ENCODE data around the gene VPS11. TPM values are rescaled to one million over a fixed set of nuclear protein-coding genes. Genes with fewer than 3 reads are reported as not detected.
"Not testable (repeated sequence)": the region's sequence is repeated elsewhere in the genome, so short reads cannot be mapped to it uniquely, and the experiment has no call there.

The VPS11 gene
- polyA plus RNA-seq, 1 donor from 2014 or later = 24.8 TPM

DNA sequence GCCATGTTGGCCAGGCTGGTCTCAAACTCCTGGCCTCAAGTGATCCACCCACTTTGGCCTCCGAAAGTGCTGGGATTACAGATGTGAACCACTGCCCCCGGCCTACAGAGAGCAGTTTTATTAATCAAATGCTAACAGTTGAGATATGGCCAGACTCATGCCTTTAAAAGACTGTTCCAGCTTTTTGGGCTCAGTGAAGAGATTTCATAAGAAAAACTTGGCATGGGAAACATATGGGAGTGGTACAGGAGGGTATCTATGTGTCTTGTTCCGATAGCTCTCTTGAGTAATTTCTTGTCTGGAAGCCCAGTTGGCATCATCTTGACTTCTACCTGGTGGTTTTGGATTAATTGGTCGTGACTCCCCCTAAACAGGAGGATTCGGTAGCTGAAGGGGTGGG is 28.7 kb upstream of the VPS11 start:
- Histone ChIP-seq H2AFZ (ENCODE audit: low read depth, low read length) (no peak overlapping the region), H3K9me3 (ENCODE audit: low read length) (no peaks in the 10 kb centered on the region), H3K27ac (ENCODE audit: low read length) (no peak overlapping the region), H4K20me1 (ENCODE audit: insufficient read depth) (no peaks in the 10 kb centered on the region), H3K4me3 (ENCODE audit: low read length) (no peak overlapping the region), H3K36me3 (ENCODE audit: insufficient read depth, low read length) (no peaks in the 10 kb centered on the region), H3K27me3 (ENCODE audit: insufficient read depth, low read depth, low read length) (no peaks in the 10 kb centered on the region), H3F3A (ENCODE audit: insufficient read depth, low read length, poor library complexity, severe bottlenecking) (no peaks in the 10 kb centered on the region), H3K79me2 (replicated peaks; ENCODE audit: insufficient read depth, low read length) (no peaks in the 10 kb centered on the region), H3K9me2 (ENCODE audit: insufficient read depth, low read length) (no peaks in the 10 kb centered on the region), H3K4me2 (ENCODE audit: low read length) (no peak overlapping the region), H3K9ac (ENCODE audit: low read length) (no peak overlapping the region)
- TF ChIP-seq, protein P1, sequence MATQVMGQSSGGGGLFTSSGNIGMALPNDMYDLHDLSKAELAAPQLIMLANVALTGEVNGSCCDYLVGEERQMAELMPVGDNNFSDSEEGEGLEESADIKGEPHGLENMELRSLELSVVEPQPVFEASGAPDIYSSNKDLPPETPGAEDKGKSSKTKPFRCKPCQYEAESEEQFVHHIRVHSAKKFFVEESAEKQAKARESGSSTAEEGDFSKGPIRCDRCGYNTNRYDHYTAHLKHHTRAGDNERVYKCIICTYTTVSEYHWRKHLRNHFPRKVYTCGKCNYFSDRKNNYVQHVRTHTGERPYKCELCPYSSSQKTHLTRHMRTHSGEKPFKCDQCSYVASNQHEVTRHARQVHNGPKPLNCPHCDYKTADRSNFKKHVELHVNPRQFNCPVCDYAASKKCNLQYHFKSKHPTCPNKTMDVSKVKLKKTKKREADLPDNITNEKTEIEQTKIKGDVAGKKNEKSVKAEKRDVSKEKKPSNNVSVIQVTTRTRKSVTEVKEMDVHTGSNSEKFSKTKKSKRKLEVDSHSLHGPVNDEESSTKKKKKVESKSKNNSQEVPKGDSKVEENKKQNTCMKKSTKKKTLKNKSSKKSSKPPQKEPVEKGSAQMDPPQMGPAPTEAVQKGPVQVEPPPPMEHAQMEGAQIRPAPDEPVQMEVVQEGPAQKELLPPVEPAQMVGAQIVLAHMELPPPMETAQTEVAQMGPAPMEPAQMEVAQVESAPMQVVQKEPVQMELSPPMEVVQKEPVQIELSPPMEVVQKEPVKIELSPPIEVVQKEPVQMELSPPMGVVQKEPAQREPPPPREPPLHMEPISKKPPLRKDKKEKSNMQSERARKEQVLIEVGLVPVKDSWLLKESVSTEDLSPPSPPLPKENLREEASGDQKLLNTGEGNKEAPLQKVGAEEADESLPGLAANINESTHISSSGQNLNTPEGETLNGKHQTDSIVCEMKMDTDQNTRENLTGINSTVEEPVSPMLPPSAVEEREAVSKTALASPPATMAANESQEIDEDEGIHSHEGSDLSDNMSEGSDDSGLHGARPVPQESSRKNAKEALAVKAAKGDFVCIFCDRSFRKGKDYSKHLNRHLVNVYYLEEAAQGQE (IDR thresholded peaks at IDR 0.05; ENCODE audit: borderline replicate concordance) = no peak
- TF ChIP-seq EZH2 (IDR thresholded peaks at IDR 0.05; ENCODE audit: borderline replicate concordance, insufficient read depth, low read length, poor library complexity, severe bottlenecking) (no peak), MXI1 (conservative IDR thresholded peaks at IDR 0.05; ENCODE audit: poor library complexity, severe bottlenecking) (no peak), TAF1 (IDR thresholded peaks at IDR 0.05; ENCODE audit: low read depth) (no peak), EP300 (conservative IDR thresholded peaks at IDR 0.05; ENCODE audit: poor library complexity, severe bottlenecking) (no peak), SMC3 (conservative IDR thresholded peaks at IDR 0.05; ENCODE audit: poor library complexity) (no peak), POLR2AphosphoS5 (IDR thresholded peaks at IDR 0.05) (no peak)
- TF ChIP-seq, protein P2, sequence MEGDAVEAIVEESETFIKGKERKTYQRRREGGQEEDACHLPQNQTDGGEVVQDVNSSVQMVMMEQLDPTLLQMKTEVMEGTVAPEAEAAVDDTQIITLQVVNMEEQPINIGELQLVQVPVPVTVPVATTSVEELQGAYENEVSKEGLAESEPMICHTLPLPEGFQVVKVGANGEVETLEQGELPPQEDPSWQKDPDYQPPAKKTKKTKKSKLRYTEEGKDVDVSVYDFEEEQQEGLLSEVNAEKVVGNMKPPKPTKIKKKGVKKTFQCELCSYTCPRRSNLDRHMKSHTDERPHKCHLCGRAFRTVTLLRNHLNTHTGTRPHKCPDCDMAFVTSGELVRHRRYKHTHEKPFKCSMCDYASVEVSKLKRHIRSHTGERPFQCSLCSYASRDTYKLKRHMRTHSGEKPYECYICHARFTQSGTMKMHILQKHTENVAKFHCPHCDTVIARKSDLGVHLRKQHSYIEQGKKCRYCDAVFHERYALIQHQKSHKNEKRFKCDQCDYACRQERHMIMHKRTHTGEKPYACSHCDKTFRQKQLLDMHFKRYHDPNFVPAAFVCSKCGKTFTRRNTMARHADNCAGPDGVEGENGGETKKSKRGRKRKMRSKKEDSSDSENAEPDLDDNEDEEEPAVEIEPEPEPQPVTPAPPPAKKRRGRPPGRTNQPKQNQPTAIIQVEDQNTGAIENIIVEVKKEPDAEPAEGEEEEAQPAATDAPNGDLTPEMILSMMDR (IDR thresholded peaks at IDR 0.05; ENCODE audit: poor library complexity, severe bottlenecking) = no peak

DNA sequence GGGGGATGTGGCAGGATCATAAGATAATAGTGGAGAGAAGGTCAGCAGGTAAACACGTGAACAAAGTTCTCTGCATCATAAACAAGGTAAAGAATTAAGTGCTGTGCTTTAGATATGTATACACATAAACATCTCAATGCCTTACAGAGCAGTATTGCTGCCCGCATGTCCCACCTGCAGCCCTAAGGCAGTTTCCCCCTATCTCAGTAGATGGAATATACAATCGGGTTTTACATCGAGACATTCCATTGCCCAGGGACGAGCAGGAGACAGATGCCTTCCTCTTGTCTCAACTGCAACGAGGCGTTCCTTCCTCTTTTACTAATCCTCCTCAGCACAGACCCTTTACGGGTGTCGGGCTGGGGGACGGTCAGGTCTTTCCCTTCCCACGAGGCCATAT is 28.1 kb upstream of the VPS11 start:
- not testable (repeated sequence) for H3K4me3 ChIP-seq (ENCODE audit: low read length); H3K79me2 ChIP-seq (replicated peaks; ENCODE audit: insufficient read depth, low read length); H3K36me3 ChIP-seq (ENCODE audit: insufficient read depth, low read length); H3K27me3 ChIP-seq (ENCODE audit: insufficient read depth, low read depth, low read length); H3K9ac ChIP-seq (ENCODE audit: low read length); H3K9me3 ChIP-seq (ENCODE audit: low read length); H3F3A ChIP-seq (ENCODE audit: insufficient read depth, low read length, poor library complexity, severe bottlenecking); H3K4me2 ChIP-seq (ENCODE audit: low read length); H4K20me1 ChIP-seq (ENCODE audit: insufficient read depth); H3K9me2 ChIP-seq (ENCODE audit: insufficient read depth, low read length); H3K27ac ChIP-seq (ENCODE audit: low read length); H2AFZ ChIP-seq (ENCODE audit: low read depth, low read length)

DNA sequence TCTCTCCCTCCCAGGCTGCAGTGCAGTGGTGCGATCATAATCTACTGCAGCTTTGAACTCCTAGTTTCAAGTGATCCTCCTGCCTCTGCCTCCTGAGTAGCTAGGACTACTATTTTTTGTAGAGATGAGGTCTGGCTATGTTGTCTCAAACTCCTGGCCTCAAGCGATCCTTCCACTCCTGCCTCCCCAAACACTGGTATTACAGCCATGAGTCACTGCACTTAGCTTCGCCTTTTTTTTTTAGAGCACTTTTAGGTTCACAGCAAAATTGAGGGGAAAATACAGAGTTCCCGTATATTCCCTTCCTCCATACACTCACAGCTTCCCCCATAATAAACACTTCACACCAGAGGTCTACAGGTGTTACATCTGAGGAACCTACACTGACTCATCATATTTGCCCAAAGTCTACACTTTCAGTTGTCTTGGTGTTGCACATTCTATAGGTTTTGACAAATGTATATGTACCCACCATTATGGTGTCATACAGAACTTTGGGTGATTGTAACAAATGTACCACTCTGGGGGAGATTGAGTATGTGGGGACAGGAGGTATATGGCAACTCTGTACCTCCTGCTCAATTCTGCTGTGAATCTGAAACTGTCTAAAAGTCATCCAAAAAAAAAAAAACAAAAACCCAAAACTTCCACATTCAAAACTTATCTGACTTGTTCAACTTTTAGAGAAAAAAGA is 25.6 kb upstream of the VPS11 start:
- no peaks in the 10 kb centered on the region for H3K27me3 ChIP-seq (ENCODE audit: insufficient read depth, low read depth, low read length)
- no peak overlapping the region for H3K4me2 ChIP-seq (ENCODE audit: low read length)
- TF ChIP-seq, protein P2 (IDR thresholded peaks at IDR 0.05; ENCODE audit: poor library complexity, severe bottlenecking) = no peak
- TF ChIP-seq, protein P1 (IDR thresholded peaks at IDR 0.05; ENCODE audit: borderline replicate concordance) = no peak
- no peak for TF ChIP-seq MXI1 (conservative IDR thresholded peaks at IDR 0.05; ENCODE audit: poor library complexity, severe bottlenecking)
- no peak for TF ChIP-seq EZH2 (IDR thresholded peaks at IDR 0.05; ENCODE audit: borderline replicate concordance, insufficient read depth, low read length, poor library complexity, severe bottlenecking)
- no peak for TF ChIP-seq TAF1 (IDR thresholded peaks at IDR 0.05; ENCODE audit: low read depth)
- no peaks in the 10 kb centered on the region for H3K36me3 ChIP-seq (ENCODE audit: insufficient read depth, low read length)
- H3F3A ChIP-seq (ENCODE audit: insufficient read depth, low read length, poor library complexity, severe bottlenecking) = no peaks in the 10 kb centered on the region
- no peak overlapping the region for H3K27ac ChIP-seq (ENCODE audit: low read length)
- no peaks in the 10 kb centered on the region for H3K9me2 ChIP-seq (ENCODE audit: insufficient read depth, low read length)
- no peaks in the 10 kb centered on the region for H3K79me2 ChIP-seq (replicated peaks; ENCODE audit: insufficient read depth, low read length)
- no peak overlapping the region for H2AFZ ChIP-seq (ENCODE audit: low read depth, low read length)
- no peaks in the 10 kb centered on the region for H4K20me1 ChIP-seq (ENCODE audit: insufficient read depth)
- H3K4me3 ChIP-seq (ENCODE audit: low read length) = no peak overlapping the region
- no peak overlapping the region for H3K9ac ChIP-seq (ENCODE audit: low read length)
- H3K9me3 ChIP-seq (ENCODE audit: low read length) = no peaks in the 10 kb centered on the region

All from neural cell (in vitro differentiated cells).